Stimulated activated CD8-positive, alpha-beta memory T cell treated with anti-CD3 and anti-CD28 coated beads, Interleukin-15, amount 100 ng/mL, for 48 hours (primary cell): ENCODE results near the gene RELN.

ENCODE experiments used
- DNase-seq, 2 donors: peaks; one replicate each; pipeline ENCODE4 v3.0.0-alpha.2; 2020; ENCODE audit warnings: low read depth in 2 of 2

Gene RELN

DNA sequence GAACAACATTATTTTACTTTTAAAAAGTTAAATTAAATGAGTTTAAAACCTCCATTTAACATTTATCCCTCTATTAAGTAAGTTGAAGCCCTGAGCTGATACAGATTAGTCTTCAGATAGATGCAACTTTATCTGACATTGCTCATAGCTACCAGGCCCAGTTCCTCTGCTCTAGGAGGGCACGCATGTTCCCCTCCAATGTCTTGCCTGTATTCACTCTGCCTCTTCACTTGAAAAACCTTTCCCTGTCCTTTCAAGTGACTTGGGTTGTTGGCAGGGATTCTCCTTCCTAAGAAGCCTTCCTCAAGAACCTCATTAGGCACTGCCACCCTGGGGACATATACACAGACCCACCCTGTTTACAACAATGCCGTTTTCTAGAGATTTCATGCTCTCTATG, 270.4 kb downstream of the RELN start:
- DNase-seq: no peak

DNA sequence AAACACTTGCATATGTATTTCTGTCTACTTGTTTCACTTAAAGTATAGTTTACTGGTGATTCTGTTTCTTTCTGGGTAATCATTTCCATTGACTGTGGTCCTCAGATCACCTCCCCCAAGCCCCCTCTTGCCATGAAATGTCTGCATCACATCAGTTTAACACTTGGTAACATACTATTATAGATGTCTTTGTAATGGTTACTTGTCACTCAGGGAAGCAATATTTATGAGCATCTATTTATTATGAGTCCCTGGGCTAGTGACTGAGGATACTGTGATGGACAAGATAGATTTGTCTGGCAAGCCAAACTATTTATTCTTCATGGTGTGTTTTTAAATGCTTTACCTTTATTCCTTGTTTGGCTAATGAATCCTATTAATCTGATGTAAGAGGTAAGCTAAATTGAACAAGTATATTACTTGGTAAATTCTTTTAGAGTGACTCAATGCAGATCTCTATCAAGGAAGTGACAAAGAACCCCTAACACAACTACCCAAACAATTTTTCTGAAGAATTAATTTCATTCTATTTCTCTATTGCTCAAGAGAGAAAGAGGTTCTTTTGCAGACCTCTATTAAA, 270.9 kb downstream of the RELN start:
- DNase-seq: no peak

- no peak for DNase-seq
Observed at GRCh38 chr7:103717574-103717973, 271.9 kb downstream of the RELN start.

DNA sequence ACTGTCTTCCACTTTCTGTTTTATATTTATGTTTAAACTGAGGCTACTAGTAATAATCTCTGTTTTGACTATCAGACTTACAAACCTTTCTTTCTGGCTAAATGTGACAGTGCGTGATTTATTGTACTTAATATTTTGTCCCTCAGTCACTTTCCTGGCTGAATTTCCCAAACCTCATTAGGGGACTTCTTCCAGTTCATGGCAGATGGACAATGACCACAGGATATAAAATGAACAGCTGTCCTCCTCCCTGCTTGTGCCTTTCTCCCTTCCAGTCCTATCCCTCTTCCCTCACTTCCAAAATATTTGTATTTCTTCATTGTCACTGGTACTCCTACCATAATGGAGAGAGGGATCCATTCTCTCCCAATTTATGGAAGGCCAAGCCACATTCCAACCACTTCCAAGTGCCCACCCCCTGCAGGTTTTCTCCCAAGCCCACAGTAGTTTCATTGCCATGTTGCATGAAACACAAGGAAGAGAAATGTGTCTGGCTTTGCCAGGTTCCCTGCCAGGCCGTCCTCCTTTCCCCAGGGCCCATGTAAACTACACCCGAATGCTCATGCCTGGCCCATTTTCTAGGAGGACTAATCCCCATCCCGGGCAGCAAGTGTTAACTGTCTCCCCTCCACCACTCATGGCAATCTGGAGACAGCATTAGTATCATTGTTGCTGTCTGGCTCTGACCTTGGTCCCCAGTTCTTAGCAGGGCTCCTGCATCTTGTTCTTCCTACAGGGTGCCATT, 273.9 kb downstream of the RELN start:
- no peak for DNase-seq

GRCh38 chr7:103714376-103714927, 275.0 kb downstream of the RELN start:
- no peak for DNase-seq

DNA sequence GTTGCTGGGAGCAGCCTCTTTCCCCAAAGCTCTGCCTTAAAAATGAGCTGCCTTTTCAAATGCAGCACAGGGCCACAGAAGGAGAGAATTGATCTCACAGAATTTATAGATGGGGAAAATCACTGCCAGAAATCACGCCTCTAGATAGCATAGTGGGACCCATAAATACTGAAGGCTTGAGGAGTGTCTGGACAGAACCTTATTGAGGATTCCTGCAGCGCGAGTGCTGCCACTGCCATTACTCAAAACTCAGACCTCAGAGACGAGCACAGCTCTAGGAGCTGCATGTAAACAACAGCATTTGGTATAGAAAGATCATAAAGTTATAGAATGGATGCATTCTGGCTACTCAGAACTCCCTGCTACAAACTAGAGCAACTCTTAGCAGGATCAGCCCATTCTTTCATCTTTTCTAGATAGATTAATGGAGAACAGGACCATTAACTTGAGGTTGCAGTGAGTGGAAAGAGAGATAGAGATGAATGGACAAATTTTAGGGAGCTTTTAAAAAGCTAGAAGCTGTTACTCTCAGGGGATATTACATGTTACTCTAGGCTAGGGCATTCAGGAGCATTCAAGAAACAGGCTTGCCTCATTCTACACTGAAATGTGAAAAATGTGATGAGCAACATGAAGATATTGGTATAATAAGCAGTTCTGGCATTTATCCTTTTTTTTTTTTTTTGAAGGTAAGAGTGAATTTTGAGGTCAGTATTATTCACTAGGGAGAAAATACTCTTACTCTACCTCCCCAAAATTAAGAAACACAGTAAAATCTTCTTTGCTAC, 276.3 kb downstream of the RELN start:
- no peak for DNase-seq

GRCh38 chr7:103711413-103711812, 278.0 kb downstream of the RELN start:
- no peak for DNase-seq

DNA sequence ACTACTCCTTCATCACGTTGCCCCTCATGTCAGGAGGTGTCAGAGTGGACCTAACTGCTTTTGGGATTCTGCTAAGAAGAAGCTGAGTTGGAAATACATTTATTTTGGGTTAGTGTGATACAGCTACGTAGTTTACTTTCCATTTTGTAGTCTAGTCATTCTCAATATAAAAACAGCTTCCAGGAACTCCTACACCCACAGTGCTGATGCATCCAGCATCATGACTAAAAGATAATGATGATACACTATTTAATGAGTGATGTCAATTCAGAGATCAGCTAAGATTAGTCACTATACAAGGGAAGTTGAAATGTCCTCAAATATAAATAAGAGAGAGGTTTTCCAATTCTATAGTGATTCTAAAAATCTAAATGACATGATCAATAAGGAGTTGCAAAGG, 279.2 kb downstream of the RELN start:
- no peak for DNase-seq

GRCh38 chr7:103706805-103707204, 282.7 kb downstream of the RELN start:
- DNase-seq: no peak

GRCh38 chr7:103705542-103705941, 283.9 kb downstream of the RELN start:
- DNase-seq: no peak

- no peak for DNase-seq
Observed at GRCh38 chr7:103704701-103705100, 284.8 kb downstream of the RELN start.

DNA sequence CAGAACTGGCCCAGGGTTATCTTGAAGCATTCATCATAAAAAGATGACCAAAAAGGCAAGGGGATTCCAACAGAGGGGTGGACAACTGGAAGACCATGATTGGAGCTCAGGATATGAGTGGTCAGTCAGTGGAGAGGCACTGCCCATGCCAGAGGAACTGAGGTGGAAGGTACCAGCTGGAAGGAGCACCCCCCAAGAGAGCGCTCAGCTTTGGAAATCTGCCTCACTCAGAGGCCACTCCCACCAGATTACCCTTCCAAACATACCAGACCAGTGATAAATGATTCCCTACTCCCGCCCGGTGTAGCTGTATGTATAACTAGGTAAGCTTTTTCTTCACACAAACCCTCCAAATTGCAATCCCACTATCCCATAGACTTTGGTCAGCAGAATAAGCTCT, 286.5 kb downstream of the RELN start:
- no peak for DNase-seq

GRCh38 chr7:103702454-103702853, 287.0 kb downstream of the RELN start:
- no peak for DNase-seq

DNA sequence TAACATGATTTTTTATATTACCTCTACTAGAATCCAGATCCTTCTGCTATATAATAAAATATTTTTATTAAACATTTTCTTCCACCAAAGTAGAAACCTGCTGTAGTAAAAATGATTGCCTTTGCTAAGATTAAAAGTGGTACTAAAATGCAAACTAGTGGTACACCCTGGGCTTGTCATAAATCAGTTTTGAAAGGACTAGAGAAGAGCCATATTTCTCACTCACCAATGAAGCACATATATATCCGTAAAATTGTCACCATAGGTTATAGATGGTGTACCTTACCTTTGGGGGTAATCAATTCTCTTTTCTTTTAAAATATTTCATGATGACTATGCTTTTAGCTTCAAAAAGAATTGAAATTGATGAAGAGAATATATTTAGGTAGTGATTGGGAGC, 290.4 kb downstream of the RELN start:
- DNase-seq: no peak

GRCh38 chr7:103698064-103698463, 291.4 kb downstream of the RELN start:
- no peak for DNase-seq

- no peak for DNase-seq
Observed at GRCh38 chr7:103695521-103695920, 293.9 kb downstream of the RELN start.

DNA sequence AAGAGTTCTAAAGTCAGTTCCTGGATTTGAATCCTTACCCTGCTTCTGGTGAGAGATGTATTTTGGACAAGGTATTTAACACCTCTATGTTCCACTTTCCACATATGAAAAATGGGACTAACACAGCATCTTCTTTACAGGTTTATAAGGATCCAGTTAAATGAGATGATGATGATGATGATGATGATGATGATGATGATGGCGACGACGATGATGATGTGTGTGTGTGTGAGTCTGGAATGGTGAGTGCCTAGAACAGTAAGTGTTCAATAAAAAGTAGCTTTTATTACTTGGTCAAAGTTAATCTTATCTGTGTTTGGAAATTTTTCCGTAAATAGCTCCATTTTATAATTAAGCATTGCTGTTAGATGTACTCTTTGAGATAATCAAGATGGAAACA, 295.2 kb downstream of the RELN start:
- DNase-seq: no peak

DNA sequence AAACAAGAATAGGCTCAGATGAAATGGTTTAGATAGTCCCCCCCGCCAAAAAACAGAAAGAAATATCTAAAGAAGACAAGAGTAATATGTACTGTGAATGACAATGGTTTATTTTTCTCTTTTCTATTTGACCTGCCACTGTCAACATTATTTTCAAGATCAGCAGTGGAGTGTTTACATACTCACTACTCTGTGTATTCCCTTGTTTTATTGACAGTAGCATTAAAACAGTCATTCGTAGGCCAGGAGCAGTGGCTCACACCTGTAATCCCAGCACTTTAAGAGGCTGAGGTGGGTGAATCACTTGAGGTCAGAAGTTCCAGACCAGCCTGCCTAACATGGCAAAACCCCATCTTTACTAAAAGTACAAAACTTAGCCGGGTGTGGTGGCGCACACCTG, 298.2 kb downstream of the RELN start:
- no peak for DNase-seq

DNA sequence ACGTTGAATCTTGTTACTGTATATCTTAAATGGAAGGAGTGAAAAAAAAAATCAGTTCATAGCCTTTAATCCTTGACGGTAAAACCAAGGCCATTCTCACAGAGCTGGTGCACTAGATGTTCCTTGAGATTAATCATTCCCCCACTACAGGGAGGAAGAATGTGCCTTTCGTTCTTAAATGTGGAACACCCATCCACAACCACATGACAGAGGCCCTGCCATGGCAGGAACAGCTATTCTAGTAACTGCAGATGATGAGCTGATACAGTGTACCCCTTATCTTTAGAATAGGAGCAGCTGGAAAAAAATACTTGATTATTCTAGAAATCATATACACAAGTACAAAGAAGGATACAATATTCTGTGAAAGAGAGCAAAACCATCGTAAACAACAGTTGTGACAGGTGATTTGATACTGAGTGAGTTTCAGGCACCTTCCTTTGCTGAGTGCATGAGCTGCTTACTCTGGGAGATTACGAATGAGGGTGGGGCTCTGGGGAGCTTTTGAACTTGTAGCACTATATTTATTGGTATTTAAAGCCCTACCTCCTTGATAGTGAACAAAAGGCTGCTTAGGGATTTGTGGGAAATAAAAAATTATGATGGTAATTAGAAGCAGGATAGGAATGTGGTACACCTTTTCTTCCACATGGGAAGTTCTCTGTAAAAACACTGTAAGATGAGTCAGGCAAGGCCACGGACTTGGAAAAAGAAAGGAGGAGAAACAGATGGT, 299.1 kb downstream of the RELN start:
- no peak for DNase-seq

GRCh38 chr7:103689255-103689654, 300.2 kb downstream of the RELN start:
- DNase-seq: no peak

GRCh38 chr7:103687951-103688350, 301.5 kb downstream of the RELN start:
- DNase-seq: no peak

DNA sequence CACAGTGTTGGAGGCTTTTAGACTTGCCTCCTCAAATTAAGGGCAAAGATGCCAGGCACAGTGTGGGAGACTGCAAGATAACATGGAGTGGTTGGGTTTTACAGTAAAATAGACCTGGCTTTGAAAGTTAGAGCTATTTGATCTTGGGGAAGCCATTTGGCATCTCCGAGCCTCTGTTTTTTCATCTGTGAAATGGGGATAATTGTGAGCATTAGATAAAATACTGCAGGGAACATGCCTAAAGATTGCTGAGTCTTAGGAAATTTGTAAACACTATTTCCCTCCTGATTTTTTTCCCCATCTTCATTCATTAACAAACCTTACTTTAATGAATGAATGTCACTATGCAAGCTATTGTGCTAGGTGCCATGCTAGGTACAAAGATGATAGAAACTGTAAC, 302.2 kb downstream of the RELN start:
- DNase-seq: no peak
